Measurements from ENCODE around the gene EID2.

Gene EID2

DNA sequence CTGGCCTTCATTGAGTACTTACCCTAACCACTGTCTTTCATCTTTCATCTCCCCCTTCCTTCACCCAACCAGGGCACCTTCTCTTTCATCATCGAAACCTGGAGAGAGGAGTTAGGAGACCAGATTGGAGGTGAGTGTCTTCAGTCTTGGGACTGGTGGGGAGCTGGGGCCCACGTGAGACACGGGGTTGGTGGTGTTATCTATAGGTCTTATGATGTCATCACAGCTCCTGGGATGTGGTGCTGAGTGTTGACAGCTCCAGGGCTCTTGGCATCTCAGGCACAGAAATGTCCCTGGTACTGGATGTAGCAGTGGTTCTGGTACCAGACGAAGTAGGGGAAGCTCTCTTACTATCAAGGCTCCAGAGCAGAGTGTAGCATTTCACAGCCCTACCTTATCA lies 39.4 kb downstream of the EID2 start:
- no peak for DNase-seq

DNA sequence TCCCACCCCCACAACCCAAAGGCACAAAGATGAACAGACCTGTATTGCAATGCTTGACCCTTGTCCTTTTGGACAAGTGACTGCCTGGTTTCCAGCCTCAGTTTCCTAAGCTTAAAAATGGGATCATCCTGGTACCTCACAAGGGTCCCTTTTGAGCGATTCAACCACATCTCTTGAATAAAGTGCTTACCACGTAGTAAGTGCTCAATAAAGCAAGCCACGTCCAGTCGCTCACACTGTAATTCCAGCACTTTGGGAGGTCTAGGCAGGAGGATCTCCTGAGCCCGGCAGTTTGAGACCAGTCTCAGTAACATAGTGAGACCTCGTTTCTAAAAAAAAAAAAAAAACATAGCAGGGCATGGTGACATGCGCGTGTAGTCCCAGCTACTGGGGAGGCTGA lies 40.0 kb downstream of the EID2 start:
- DNase-seq: no peak

DNA sequence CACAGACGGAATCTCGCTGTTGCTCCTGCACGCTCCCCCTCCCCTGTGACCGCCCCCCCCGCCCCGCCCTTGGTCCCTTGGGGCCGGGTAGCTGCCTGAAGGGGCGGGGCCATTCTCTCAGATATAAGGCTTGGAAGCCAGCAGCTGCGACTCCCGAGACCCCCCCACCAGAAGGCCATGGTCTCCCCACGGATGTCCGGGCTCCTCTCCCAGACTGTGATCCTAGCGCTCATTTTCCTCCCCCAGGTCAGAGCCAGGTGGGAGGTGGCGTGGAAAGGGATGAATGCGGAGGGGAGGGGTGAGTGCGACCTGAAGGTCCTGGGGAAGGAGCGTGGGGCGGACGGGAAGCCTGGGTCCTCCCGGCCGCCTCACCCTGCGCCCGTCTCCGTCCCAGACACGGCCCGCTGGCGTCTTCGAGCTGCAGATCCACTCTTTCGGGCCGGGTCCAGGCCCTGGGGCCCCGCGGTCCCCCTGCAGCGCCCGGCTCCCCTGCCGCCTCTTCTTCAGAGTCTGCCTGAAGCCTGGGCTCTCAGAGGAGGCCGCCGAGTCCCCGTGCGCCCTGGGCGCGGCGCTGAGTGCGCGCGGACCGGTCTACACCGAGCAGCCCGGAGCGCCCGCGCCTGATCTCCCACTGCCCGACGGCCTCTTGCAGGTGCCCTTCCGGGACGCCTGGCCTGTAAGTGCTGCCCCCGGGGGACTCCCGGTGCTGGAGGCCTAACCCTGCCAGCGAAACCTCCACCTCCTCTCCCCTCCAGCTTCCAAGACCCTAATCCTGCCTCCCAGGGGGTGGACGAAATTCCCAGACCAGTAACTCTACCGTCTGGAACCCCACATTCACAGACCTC lies 40.9 kb downstream of the EID2 start, which contains the start of gene DLL3:
TSS of gene DLL3 (plus strand) at position 150 of the 845 bp plus-strand sequence. CDS start at position 178, 28 bp downstream.
- DNase-seq: peak; percentile 54

DNA sequence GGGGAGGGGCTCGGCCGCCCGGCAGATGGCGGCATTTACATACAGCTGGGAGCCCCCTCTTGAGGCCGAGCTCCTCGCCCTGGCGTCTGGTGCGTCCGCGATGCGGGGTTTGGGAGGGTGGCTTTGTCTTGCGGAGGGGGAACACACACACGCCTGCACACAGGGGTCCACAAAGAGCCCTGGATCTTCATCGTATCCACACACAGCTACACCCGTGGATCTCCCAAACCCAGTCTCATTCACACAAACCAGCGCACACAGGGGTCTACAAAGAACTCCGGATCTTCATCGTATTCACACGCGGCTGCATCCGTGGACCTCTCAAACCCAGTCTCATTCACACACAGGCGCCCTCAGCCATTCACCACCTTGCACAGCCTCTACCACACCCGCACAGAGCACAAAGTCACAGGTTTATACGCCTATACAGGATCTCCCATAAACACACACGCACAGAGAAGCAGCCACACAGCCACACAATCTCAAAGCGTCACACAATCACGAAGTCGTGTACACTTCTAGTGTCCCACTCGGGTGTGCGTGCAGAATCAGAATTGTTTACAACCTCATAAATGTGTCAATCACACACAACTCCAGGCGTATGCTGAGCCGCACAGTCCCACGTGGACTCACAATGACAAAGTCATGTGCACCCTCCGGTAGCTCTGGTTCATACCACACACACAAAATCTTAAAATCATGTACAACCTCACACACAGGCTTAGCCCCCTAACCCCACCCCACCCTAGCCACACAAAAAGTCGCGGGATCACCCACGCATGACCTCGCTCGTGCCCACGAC lies 41.8 kb downstream of the EID2 start:
- DNase-seq: peak; percentile 54

DNA sequence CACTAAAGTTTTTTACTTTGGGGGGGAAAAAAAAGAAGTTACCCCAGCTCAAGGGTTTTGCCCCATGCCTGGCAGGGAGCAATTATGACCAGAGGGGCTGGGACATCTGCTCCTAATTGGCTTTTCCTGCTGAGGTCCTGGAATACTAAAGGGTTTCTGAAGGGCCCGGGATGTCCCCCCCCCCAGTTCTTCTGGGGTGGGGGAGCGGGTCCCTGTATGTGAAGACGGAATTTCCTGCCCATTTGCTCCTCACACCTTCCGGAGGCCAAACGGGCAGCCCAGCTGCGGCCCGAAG lies 42.3 kb downstream of the EID2 start:
- DNase-seq: no peak

DNA sequence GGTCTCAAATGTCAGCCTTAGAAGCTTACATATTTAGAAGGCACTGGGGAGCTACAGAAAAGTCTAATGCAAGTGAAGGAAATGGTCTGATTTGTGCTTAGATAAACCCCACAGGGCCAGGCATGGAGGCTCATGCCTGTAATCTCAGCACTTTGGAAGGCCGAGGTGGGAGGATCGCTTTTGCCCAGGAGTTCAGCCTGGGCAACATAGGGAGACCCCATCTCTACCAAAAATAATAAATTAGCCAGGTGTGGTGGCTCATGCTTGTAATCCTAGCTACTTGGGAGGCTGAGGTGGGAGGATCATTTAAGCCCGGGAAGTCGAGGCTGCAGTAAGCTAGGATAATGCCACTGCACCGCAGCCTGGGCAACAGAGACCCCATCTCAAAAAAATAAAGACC lies 43.9 kb downstream of the EID2 start:
- no peak for DNase-seq

DNA sequence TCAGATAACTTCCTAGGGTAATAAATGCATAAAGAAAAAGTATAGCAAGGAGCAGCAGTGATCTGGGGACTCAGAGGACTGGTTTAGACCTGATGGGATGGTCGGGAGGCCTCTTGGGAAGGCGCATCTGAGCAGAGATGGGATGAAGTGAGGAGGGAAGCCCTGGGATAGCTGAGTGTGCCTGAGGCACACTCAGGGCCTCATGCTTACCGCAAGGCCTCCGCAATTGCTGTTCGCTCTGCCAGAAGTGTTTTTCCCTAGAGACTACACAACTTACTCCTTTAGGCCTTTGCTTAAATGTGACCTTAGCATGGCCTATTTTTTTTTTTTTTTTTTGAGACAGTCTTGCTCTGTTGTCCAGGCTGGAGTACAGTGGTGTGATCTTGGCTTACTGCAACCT lies 45.3 kb downstream of the EID2 start:
- no peak for DNase-seq

DNA sequence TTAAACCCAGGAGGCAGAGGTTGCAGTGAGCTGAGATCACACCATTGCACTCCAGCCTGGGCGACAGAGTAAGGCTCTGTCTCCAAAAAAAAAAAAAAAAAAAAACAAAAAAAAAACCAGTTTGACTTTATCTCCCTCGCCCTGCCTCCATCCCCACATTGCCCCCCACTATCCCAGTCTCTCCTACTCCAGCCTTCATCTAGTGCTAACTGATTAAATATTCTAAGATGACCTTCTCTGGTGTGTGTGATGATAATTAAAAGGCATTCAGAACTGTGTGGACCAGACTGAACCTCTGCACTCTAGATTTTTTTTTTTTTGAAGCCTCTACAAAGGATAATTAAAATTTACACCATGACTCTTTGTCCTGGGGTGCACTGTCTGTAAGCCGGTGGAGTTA lies 47.2 kb downstream of the EID2 start:
- no peak for DNase-seq

DNA sequence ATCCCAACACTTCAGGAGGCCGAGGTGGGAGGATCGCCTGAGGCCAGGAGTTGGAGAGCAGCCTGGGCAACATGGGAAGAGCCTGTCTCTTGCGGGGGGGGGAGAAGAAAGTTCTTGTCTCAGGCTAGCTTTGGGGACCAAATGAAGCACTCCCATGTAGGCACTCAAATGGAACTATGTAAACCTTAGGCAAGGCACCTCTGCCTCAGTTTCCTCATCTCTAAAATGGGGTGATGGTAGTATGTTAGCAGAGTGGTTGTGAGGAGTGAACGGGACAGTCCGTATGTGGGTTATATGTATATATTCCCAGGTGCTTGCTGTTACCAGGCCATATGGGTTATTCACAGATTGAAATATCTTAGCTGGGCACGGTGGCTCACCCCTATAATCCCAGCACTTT lies 47.7 kb downstream of the EID2 start:
- DNase-seq: no peak

DNA sequence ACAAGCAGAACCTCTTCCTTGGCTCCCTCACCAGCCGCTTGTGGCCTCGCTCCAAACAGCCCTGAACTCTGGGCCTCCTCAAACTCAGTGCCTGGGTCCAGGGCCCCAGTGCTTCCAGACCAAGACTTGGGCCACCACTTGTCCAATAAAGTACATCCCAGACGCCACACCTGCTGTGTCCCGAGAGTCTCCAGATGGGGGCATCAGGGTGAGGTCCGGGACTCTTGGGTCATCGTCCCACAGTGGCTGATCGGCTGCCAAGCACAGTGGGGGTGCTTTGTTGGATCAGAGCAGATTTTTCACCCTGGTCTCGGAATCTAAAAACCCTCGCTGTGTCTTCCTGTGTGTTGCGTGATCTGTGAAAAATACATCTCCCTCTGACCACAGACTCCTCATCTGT lies 50.2 kb downstream of the EID2 start:
- DNase-seq: no peak

All from NCI-H1694 (cell line).